NCI-H146 (cell line): ENCODE measurements around the gene SLC9A9.

ENCODE experiments used
- DNase-seq: peaks from one replicate; lab custom pipeline; 2025; lab: John Stamatoyannopoulos, UW

The SLC9A9 gene

GRCh38 chr3:143321058-143321769 is 527.1 kb downstream of the SLC9A9 start:
- DNase-seq = no peak

GRCh38 chr3:143315766-143316165 is 532.5 kb downstream of the SLC9A9 start:
- no peak for DNase-seq

- DNase-seq = no peak
Measured at GRCh38 chr3:143314251-143315093, 533.8 kb downstream of the SLC9A9 start.

GRCh38 chr3:143313893-143314188 is 534.4 kb downstream of the SLC9A9 start:
- DNase-seq = no peak

GRCh38 chr3:143313025-143313892 is 535.0 kb downstream of the SLC9A9 start:
- DNase-seq = no peak

GRCh38 chr3:143311096-143311495 is 537.2 kb downstream of the SLC9A9 start:
- DNase-seq = no peak

- DNase-seq = no peak
Measured at GRCh38 chr3:143309705-143310104, 538.6 kb downstream of the SLC9A9 start.

- DNase-seq = no peak
Measured at GRCh38 chr3:143307613-143308183, 540.6 kb downstream of the SLC9A9 start.

GRCh38 chr3:143306407-143306806 is 541.9 kb downstream of the SLC9A9 start:
- no peak for DNase-seq

GRCh38 chr3:143302638-143303171 is 545.6 kb downstream of the SLC9A9 start:
- no peak for DNase-seq

- DNase-seq = no peak
Measured at GRCh38 chr3:143301031-143301901, 547.0 kb downstream of the SLC9A9 start.

GRCh38 chr3:143298886-143299535 is 549.3 kb downstream of the SLC9A9 start:
- no peak for DNase-seq

GRCh38 chr3:143298380-143298779 is 549.9 kb downstream of the SLC9A9 start:
- no peak for DNase-seq

- DNase-seq = no peak
Measured at GRCh38 chr3:143295201-143296080, 552.8 kb downstream of the SLC9A9 start.

- DNase-seq = no peak
Measured at GRCh38 chr3:143294188-143294587, 554.1 kb downstream of the SLC9A9 start.

- DNase-seq = no peak
Measured at GRCh38 chr3:143291836-143292447, 556.3 kb downstream of the SLC9A9 start.

GRCh38 chr3:143288944-143289343 is 559.3 kb downstream of the SLC9A9 start:
- no peak for DNase-seq

- DNase-seq = no peak
Measured at GRCh38 chr3:143287403-143287802, 560.9 kb downstream of the SLC9A9 start.
